ENCODE results near the gene LAMC1.
A peak's percentile ranks its signal among the peaks of the same experiment; 100 is the strongest.

The LAMC1 gene

GRCh38 chr1:183040547-183040971, 17.3 kb downstream of the LAMC1 start:
- Histone ChIP-seq H3K9me3 (ENCODE audit: control insufficient read depth in 2 of 2, low read length in 2 of 2) (no peaks in the 10 kb centered on the region), H3K27ac (ENCODE audit: low read depth in 2 of 2, low read length in 2 of 2) (no peak overlapping the region), H3K4me1 (ENCODE audit: control insufficient read depth in 2 of 2, insufficient read depth in 2 of 2, low read length in 2 of 2) (peaks cover 0 to 2% of the 10 kb centered on the region in 2 donors), H3K36me3 (ENCODE audit: control insufficient read depth in 2 of 2, insufficient read depth in 2 of 2, low read length in 2 of 2) (no peaks in the 10 kb centered on the region), H3K9ac (ENCODE audit: low read depth in 1 of 2, low read length in 2 of 2) (no peak overlapping the region), H3K4me3 (ENCODE audit: low read length in 2 of 2) (no peak overlapping the region), H3K27me3 (ENCODE audit: control insufficient read depth in 2 of 2, insufficient read depth in 2 of 2, low read length in 2 of 2) (no peaks in the 10 kb centered on the region)

GRCh38 chr1:183043254-183043653, 20.0 kb downstream of the LAMC1 start:
- Histone ChIP-seq H3K36me3 (ENCODE audit: control insufficient read depth in 2 of 2, insufficient read depth in 2 of 2, low read length in 2 of 2) (no peaks in the 10 kb centered on the region), H3K4me1 (ENCODE audit: control insufficient read depth in 2 of 2, insufficient read depth in 2 of 2, low read length in 2 of 2) (peaks cover 0 to 2% of the 10 kb centered on the region in 2 donors), H3K27me3 (ENCODE audit: control insufficient read depth in 2 of 2, insufficient read depth in 2 of 2, low read length in 2 of 2) (no peaks in the 10 kb centered on the region), H3K9ac (ENCODE audit: low read depth in 1 of 2, low read length in 2 of 2) (no peak overlapping the region), H3K27ac (ENCODE audit: low read depth in 2 of 2, low read length in 2 of 2) (no peak overlapping the region), H3K9me3 (ENCODE audit: control insufficient read depth in 2 of 2, low read length in 2 of 2) (no peaks in the 10 kb centered on the region), H3K4me3 (ENCODE audit: low read length in 2 of 2) (no peak overlapping the region)

GRCh38 chr1:183043872-183044854, 20.9 kb downstream of the LAMC1 start:
- Histone ChIP-seq H3K4me1 (ENCODE audit: control insufficient read depth in 2 of 2, insufficient read depth in 2 of 2, low read length in 2 of 2) (peaks cover 0 to 2% of the 10 kb centered on the region in 2 donors), H3K9ac (ENCODE audit: low read depth in 1 of 2, low read length in 2 of 2) (no peak overlapping the region)

GRCh38 chr1:183044893-183045649, 21.9 kb downstream of the LAMC1 start:
- peak overlapping the region in 1 of 2 donors; percentile 4 for H3K27ac ChIP-seq (ENCODE audit: low read depth in 2 of 2, low read length in 2 of 2)
- no peaks in the 10 kb centered on the region for H3K27me3 ChIP-seq (ENCODE audit: control insufficient read depth in 2 of 2, insufficient read depth in 2 of 2, low read length in 2 of 2)
- no peaks in the 10 kb centered on the region for H3K36me3 ChIP-seq (ENCODE audit: control insufficient read depth in 2 of 2, insufficient read depth in 2 of 2, low read length in 2 of 2)
- H3K9ac ChIP-seq (ENCODE audit: low read depth in 1 of 2, low read length in 2 of 2): no peak overlapping the region
- H3K4me3 ChIP-seq (ENCODE audit: low read length in 2 of 2): no peak overlapping the region
- no peaks in the 10 kb centered on the region for H3K9me3 ChIP-seq (ENCODE audit: control insufficient read depth in 2 of 2, low read length in 2 of 2)
- H3K4me1 ChIP-seq (ENCODE audit: control insufficient read depth in 2 of 2, insufficient read depth in 2 of 2, low read length in 2 of 2): peaks cover 0 to 2% of the 10 kb centered on the region in 2 donors

More at GRCh38 chr1:183043872-183044854, 20.9 kb downstream of the LAMC1 start:
- Histone ChIP-seq H3K27ac (ENCODE audit: low read depth in 2 of 2, low read length in 2 of 2) (peak overlapping the region; percentile 4 to 30), H3K9me3 (ENCODE audit: control insufficient read depth in 2 of 2, low read length in 2 of 2) (no peaks in the 10 kb centered on the region), H3K4me3 (ENCODE audit: low read length in 2 of 2) (no peak overlapping the region), H3K27me3 (ENCODE audit: control insufficient read depth in 2 of 2, insufficient read depth in 2 of 2, low read length in 2 of 2) (no peaks in the 10 kb centered on the region), H3K36me3 (ENCODE audit: control insufficient read depth in 2 of 2, insufficient read depth in 2 of 2, low read length in 2 of 2) (no peaks in the 10 kb centered on the region)

GRCh38 chr1:183048087-183049085, 25.2 kb downstream of the LAMC1 start:
- no peak overlapping the region for H3K4me3 ChIP-seq (ENCODE audit: low read length in 2 of 2)
- no peak overlapping the region for H3K27ac ChIP-seq (ENCODE audit: low read depth in 2 of 2, low read length in 2 of 2)
- no peaks in the 10 kb centered on the region for H3K36me3 ChIP-seq (ENCODE audit: control insufficient read depth in 2 of 2, insufficient read depth in 2 of 2, low read length in 2 of 2)
- no peaks in the 10 kb centered on the region for H3K27me3 ChIP-seq (ENCODE audit: control insufficient read depth in 2 of 2, insufficient read depth in 2 of 2, low read length in 2 of 2)
- no peak overlapping the region for H3K9ac ChIP-seq (ENCODE audit: low read depth in 1 of 2, low read length in 2 of 2)
- peaks cover 0 to 2% of the 10 kb centered on the region in 2 donors for H3K4me1 ChIP-seq (ENCODE audit: control insufficient read depth in 2 of 2, insufficient read depth in 2 of 2, low read length in 2 of 2)
- H3K9me3 ChIP-seq (ENCODE audit: control insufficient read depth in 2 of 2, low read length in 2 of 2): no peaks in the 10 kb centered on the region

- H3K27ac ChIP-seq (ENCODE audit: low read depth in 2 of 2, low read length in 2 of 2): no peak overlapping the region
Measured at GRCh38 chr1:183051546-183051945, 28.3 kb downstream of the LAMC1 start.

GRCh38 chr1:183052861-183053260, 29.6 kb downstream of the LAMC1 start:
- Histone ChIP-seq H3K9me3 (ENCODE audit: control insufficient read depth in 2 of 2, low read length in 2 of 2) (no peaks in the 10 kb centered on the region), H3K4me1 (ENCODE audit: control insufficient read depth in 2 of 2, insufficient read depth in 2 of 2, low read length in 2 of 2) (no peaks in the 10 kb centered on the region), H3K4me3 (ENCODE audit: low read length in 2 of 2) (no peak overlapping the region), H3K9ac (ENCODE audit: low read depth in 1 of 2, low read length in 2 of 2) (no peak overlapping the region), H3K27ac (ENCODE audit: low read depth in 2 of 2, low read length in 2 of 2) (no peak overlapping the region), H3K27me3 (ENCODE audit: control insufficient read depth in 2 of 2, insufficient read depth in 2 of 2, low read length in 2 of 2) (no peaks in the 10 kb centered on the region), H3K36me3 (ENCODE audit: control insufficient read depth in 2 of 2, insufficient read depth in 2 of 2, low read length in 2 of 2) (no peaks in the 10 kb centered on the region)

More at GRCh38 chr1:183051546-183051945, 28.3 kb downstream of the LAMC1 start:
- H3K9me3 ChIP-seq (ENCODE audit: control insufficient read depth in 2 of 2, low read length in 2 of 2): no peaks in the 10 kb centered on the region
- no peaks in the 10 kb centered on the region for H3K4me1 ChIP-seq (ENCODE audit: control insufficient read depth in 2 of 2, insufficient read depth in 2 of 2, low read length in 2 of 2)
- no peak overlapping the region for H3K9ac ChIP-seq (ENCODE audit: low read depth in 1 of 2, low read length in 2 of 2)
- no peaks in the 10 kb centered on the region for H3K36me3 ChIP-seq (ENCODE audit: control insufficient read depth in 2 of 2, insufficient read depth in 2 of 2, low read length in 2 of 2)
- H3K4me3 ChIP-seq (ENCODE audit: low read length in 2 of 2): no peak overlapping the region
- no peaks in the 10 kb centered on the region for H3K27me3 ChIP-seq (ENCODE audit: control insufficient read depth in 2 of 2, insufficient read depth in 2 of 2, low read length in 2 of 2)

GRCh38 chr1:183058851-183059502, 35.8 kb downstream of the LAMC1 start:
- H3K9ac ChIP-seq (ENCODE audit: low read depth in 1 of 2, low read length in 2 of 2): no peak overlapping the region
- no peaks in the 10 kb centered on the region for H3K36me3 ChIP-seq (ENCODE audit: control insufficient read depth in 2 of 2, insufficient read depth in 2 of 2, low read length in 2 of 2)
- H3K4me1 ChIP-seq (ENCODE audit: control insufficient read depth in 2 of 2, insufficient read depth in 2 of 2, low read length in 2 of 2): peaks cover 0 to 5% of the 10 kb centered on the region in 2 donors
- H3K9me3 ChIP-seq (ENCODE audit: control insufficient read depth in 2 of 2, low read length in 2 of 2): no peaks in the 10 kb centered on the region
- H3K4me3 ChIP-seq (ENCODE audit: low read length in 2 of 2): no peak overlapping the region
- no peak overlapping the region for H3K27ac ChIP-seq (ENCODE audit: low read depth in 2 of 2, low read length in 2 of 2)
- H3K27me3 ChIP-seq (ENCODE audit: control insufficient read depth in 2 of 2, insufficient read depth in 2 of 2, low read length in 2 of 2): no peaks in the 10 kb centered on the region

GRCh38 chr1:183061194-183061593, 38.0 kb downstream of the LAMC1 start:
- Histone ChIP-seq H3K9ac (ENCODE audit: low read depth in 1 of 2, low read length in 2 of 2) (no peak overlapping the region), H3K36me3 (ENCODE audit: control insufficient read depth in 2 of 2, insufficient read depth in 2 of 2, low read length in 2 of 2) (no peaks in the 10 kb centered on the region), H3K4me1 (ENCODE audit: control insufficient read depth in 2 of 2, insufficient read depth in 2 of 2, low read length in 2 of 2) (peaks cover 0 to 5% of the 10 kb centered on the region in 2 donors), H3K4me3 (ENCODE audit: low read length in 2 of 2) (no peak overlapping the region), H3K27ac (ENCODE audit: low read depth in 2 of 2, low read length in 2 of 2) (peak overlapping the region; percentile 25 to 61), H3K9me3 (ENCODE audit: control insufficient read depth in 2 of 2, low read length in 2 of 2) (no peaks in the 10 kb centered on the region), H3K27me3 (ENCODE audit: control insufficient read depth in 2 of 2, insufficient read depth in 2 of 2, low read length in 2 of 2) (no peaks in the 10 kb centered on the region)
